Measurements from ENCODE around the gene ANKRD12.
"Not testable (repeated sequence)": the region's sequence is repeated elsewhere in the genome, so short reads cannot be mapped to it uniquely, and the experiment has no call there.

The ANKRD12 gene

GRCh38 chr18:9156604-9157249, 20.1 kb downstream of the ANKRD12 start:
- Histone ChIP-seq H3K4me3 (ENCODE audit: low read depth, low read length) (no peak overlapping the region), H3K36me3 (ENCODE audit: control insufficient read depth, insufficient read depth, low read length) (no peaks in the 10 kb centered on the region), H3K9ac (ENCODE audit: low read depth, low read length) (no peak overlapping the region), H3K27me3 (ENCODE audit: control insufficient read depth, insufficient read depth, low read length) (no peaks in the 10 kb centered on the region), H3K9me3 (ENCODE audit: control insufficient read depth, insufficient read depth, low read length) (no peaks in the 10 kb centered on the region), H3K4me1 (ENCODE audit: control insufficient read depth, insufficient read depth, low read length) (no peaks in the 10 kb centered on the region)

GRCh38 chr18:9157806-9158205, 21.2 kb downstream of the ANKRD12 start:
- Histone ChIP-seq H3K4me1 (ENCODE audit: control insufficient read depth, insufficient read depth, low read length) (no peaks in the 10 kb centered on the region), H3K9me3 (ENCODE audit: control insufficient read depth, insufficient read depth, low read length) (no peaks in the 10 kb centered on the region), H3K27me3 (ENCODE audit: control insufficient read depth, insufficient read depth, low read length) (no peaks in the 10 kb centered on the region), H3K4me3 (ENCODE audit: low read depth, low read length) (no peak overlapping the region), H3K9ac (ENCODE audit: low read depth, low read length) (no peak overlapping the region), H3K36me3 (ENCODE audit: control insufficient read depth, insufficient read depth, low read length) (no peaks in the 10 kb centered on the region)

GRCh38 chr18:9160014-9160413, 23.4 kb downstream of the ANKRD12 start:
- Histone ChIP-seq H3K27me3 (ENCODE audit: control insufficient read depth, insufficient read depth, low read length) (no peaks in the 10 kb centered on the region), H3K9me3 (ENCODE audit: control insufficient read depth, insufficient read depth, low read length) (no peaks in the 10 kb centered on the region), H3K36me3 (ENCODE audit: control insufficient read depth, insufficient read depth, low read length) (no peaks in the 10 kb centered on the region), H3K9ac (ENCODE audit: low read depth, low read length) (no peak overlapping the region), H3K4me3 (ENCODE audit: low read depth, low read length) (no peak overlapping the region), H3K4me1 (ENCODE audit: control insufficient read depth, insufficient read depth, low read length) (no peaks in the 10 kb centered on the region)

- H3K27me3 ChIP-seq (ENCODE audit: control insufficient read depth, insufficient read depth, low read length); H3K4me3 ChIP-seq (ENCODE audit: low read depth, low read length); H3K4me1 ChIP-seq (ENCODE audit: control insufficient read depth, insufficient read depth, low read length); H3K9me3 ChIP-seq (ENCODE audit: control insufficient read depth, insufficient read depth, low read length); H3K36me3 ChIP-seq (ENCODE audit: control insufficient read depth, insufficient read depth, low read length); H3K9ac ChIP-seq (ENCODE audit: low read depth, low read length): not testable (repeated sequence)
Observed at GRCh38 chr18:9162663-9163062, 26.1 kb downstream of the ANKRD12 start.

GRCh38 chr18:9164149-9164548, 27.6 kb downstream of the ANKRD12 start:
- not testable (repeated sequence) for H3K36me3 ChIP-seq (ENCODE audit: control insufficient read depth, insufficient read depth, low read length); H3K4me3 ChIP-seq (ENCODE audit: low read depth, low read length); H3K9me3 ChIP-seq (ENCODE audit: control insufficient read depth, insufficient read depth, low read length); H3K9ac ChIP-seq (ENCODE audit: low read depth, low read length); H3K27me3 ChIP-seq (ENCODE audit: control insufficient read depth, insufficient read depth, low read length); H3K4me1 ChIP-seq (ENCODE audit: control insufficient read depth, insufficient read depth, low read length)

- not testable (repeated sequence) for H3K9ac ChIP-seq (ENCODE audit: low read depth, low read length); H3K36me3 ChIP-seq (ENCODE audit: control insufficient read depth, insufficient read depth, low read length); H3K4me3 ChIP-seq (ENCODE audit: low read depth, low read length); H3K9me3 ChIP-seq (ENCODE audit: control insufficient read depth, insufficient read depth, low read length); H3K27me3 ChIP-seq (ENCODE audit: control insufficient read depth, insufficient read depth, low read length); H3K4me1 ChIP-seq (ENCODE audit: control insufficient read depth, insufficient read depth, low read length)
Observed at GRCh38 chr18:9165883-9166282, 29.3 kb downstream of the ANKRD12 start.

- H3K27me3 ChIP-seq (ENCODE audit: control insufficient read depth, insufficient read depth, low read length); H3K4me1 ChIP-seq (ENCODE audit: control insufficient read depth, insufficient read depth, low read length); H3K36me3 ChIP-seq (ENCODE audit: control insufficient read depth, insufficient read depth, low read length); H3K9ac ChIP-seq (ENCODE audit: low read depth, low read length); H3K9me3 ChIP-seq (ENCODE audit: control insufficient read depth, insufficient read depth, low read length); H3K4me3 ChIP-seq (ENCODE audit: low read depth, low read length): not testable (repeated sequence)
Observed at GRCh38 chr18:9169515-9169914, 32.9 kb downstream of the ANKRD12 start.

GRCh38 chr18:9171919-9172318, 35.3 kb downstream of the ANKRD12 start:
- not testable (repeated sequence) for H3K9ac ChIP-seq (ENCODE audit: low read depth, low read length); H3K36me3 ChIP-seq (ENCODE audit: control insufficient read depth, insufficient read depth, low read length); H3K27me3 ChIP-seq (ENCODE audit: control insufficient read depth, insufficient read depth, low read length); H3K4me3 ChIP-seq (ENCODE audit: low read depth, low read length); H3K4me1 ChIP-seq (ENCODE audit: control insufficient read depth, insufficient read depth, low read length); H3K9me3 ChIP-seq (ENCODE audit: control insufficient read depth, insufficient read depth, low read length)

GRCh38 chr18:9172506-9173127, 36.0 kb downstream of the ANKRD12 start:
- H3K36me3 ChIP-seq (ENCODE audit: control insufficient read depth, insufficient read depth, low read length) = no peaks in the 10 kb centered on the region
- H3K4me1 ChIP-seq (ENCODE audit: control insufficient read depth, insufficient read depth, low read length) = no peaks in the 10 kb centered on the region
- H3K4me3 ChIP-seq (ENCODE audit: low read depth, low read length) = no peak overlapping the region
- H3K9me3 ChIP-seq (ENCODE audit: control insufficient read depth, insufficient read depth, low read length) = no peaks in the 10 kb centered on the region
- no peak overlapping the region for H3K9ac ChIP-seq (ENCODE audit: low read depth, low read length)
- H3K27me3 ChIP-seq (ENCODE audit: control insufficient read depth, insufficient read depth, low read length) = no peaks in the 10 kb centered on the region

- Histone ChIP-seq H3K4me1 (ENCODE audit: control insufficient read depth, insufficient read depth, low read length) (no peaks in the 10 kb centered on the region), H3K9me3 (ENCODE audit: control insufficient read depth, insufficient read depth, low read length) (no peaks in the 10 kb centered on the region), H3K27me3 (ENCODE audit: control insufficient read depth, insufficient read depth, low read length) (no peaks in the 10 kb centered on the region), H3K9ac (ENCODE audit: low read depth, low read length) (no peak overlapping the region), H3K4me3 (ENCODE audit: low read depth, low read length) (no peak overlapping the region), H3K36me3 (ENCODE audit: control insufficient read depth, insufficient read depth, low read length) (no peaks in the 10 kb centered on the region)
Observed at GRCh38 chr18:9173770-9174233, 37.2 kb downstream of the ANKRD12 start.

- no peaks in the 10 kb centered on the region for H3K9me3 ChIP-seq (ENCODE audit: control insufficient read depth, insufficient read depth, low read length)
- no peaks in the 10 kb centered on the region for H3K36me3 ChIP-seq (ENCODE audit: control insufficient read depth, insufficient read depth, low read length)
- no peak overlapping the region for H3K4me3 ChIP-seq (ENCODE audit: low read depth, low read length)
- no peak overlapping the region for H3K9ac ChIP-seq (ENCODE audit: low read depth, low read length)
- H3K27me3 ChIP-seq (ENCODE audit: control insufficient read depth, insufficient read depth, low read length) = no peaks in the 10 kb centered on the region
- H3K4me1 ChIP-seq (ENCODE audit: control insufficient read depth, insufficient read depth, low read length) = no peaks in the 10 kb centered on the region
Observed at GRCh38 chr18:9174302-9174701, 37.7 kb downstream of the ANKRD12 start.

GRCh38 chr18:9175115-9175514, 38.5 kb downstream of the ANKRD12 start:
- Histone ChIP-seq H3K4me1 (ENCODE audit: control insufficient read depth, insufficient read depth, low read length) (no peaks in the 10 kb centered on the region), H3K4me3 (ENCODE audit: low read depth, low read length) (no peak overlapping the region)

More at GRCh38 chr18:9175115-9175514, 38.5 kb downstream of the ANKRD12 start:
- no peaks in the 10 kb centered on the region for H3K9me3 ChIP-seq (ENCODE audit: control insufficient read depth, insufficient read depth, low read length)
- H3K27me3 ChIP-seq (ENCODE audit: control insufficient read depth, insufficient read depth, low read length) = no peaks in the 10 kb centered on the region
- no peak overlapping the region for H3K9ac ChIP-seq (ENCODE audit: low read depth, low read length)
- no peaks in the 10 kb centered on the region for H3K36me3 ChIP-seq (ENCODE audit: control insufficient read depth, insufficient read depth, low read length)
